Keratinocyte (primary cell): ENCODE results near the gene HAO2. TPM values are rescaled to one million over a fixed set of nuclear protein-coding genes. Genes with fewer than 3 reads are reported as not detected.

Experiments
- DNase-seq: peaks from one replicate; pipeline ENCODE4 v3.0.0-alpha.2; 2011; ENCODE audit warnings: low read depth, missing footprints, low spot score
- FAIRE-seq: peaks from 2 replicates; lab custom pipeline; 2011; peaks lifted over from hg19 to GRCh38; lab: Jason Lieb, UNC
- H2AFZ ChIP-seq: 2 replicates; pipeline ENCODE4 v1.6.0; 2012; ENCODE audit warnings: low read length, control low read depth, inconsistent platforms; ENCODE audit not compliant: control insufficient read depth
- H3K27ac ChIP-seq: 2 replicates; pipeline ENCODE4 v1.5.1; 2011; ENCODE audit warnings: low read length; ENCODE audit not compliant: control insufficient read depth, insufficient read depth
- H3K27me3 ChIP-seq: 3 replicates; pipeline ENCODE4 v1.6.0; 2011; ENCODE audit warnings: low read length; ENCODE audit not compliant: control insufficient read depth, insufficient read depth; ENCODE audit errors: extremely low read depth
- H3K36me3 ChIP-seq, 2 experiments: 2 replicates in 1 of 2; 3 replicates in 1 of 2; pipeline ENCODE4 v1.5.1; 2011; ENCODE audit warnings: low read length in 2 of 2, mild to moderate bottlenecking in 1 of 2; ENCODE audit not compliant: control insufficient read depth in 2 of 2, insufficient read depth in 2 of 2; ENCODE audit errors: extremely low read depth in 1 of 2
- H3K4me1 ChIP-seq: 3 replicates; pipeline ENCODE4 v1.5.1; 2011; ENCODE audit warnings: low read length; ENCODE audit not compliant: control insufficient read depth, insufficient read depth; ENCODE audit errors: extremely low read depth
- H3K4me2 ChIP-seq: 3 replicates; pipeline ENCODE4 v1.6.0; 2011; ENCODE audit warnings: low read depth, low read length; ENCODE audit not compliant: control insufficient read depth, insufficient read depth; ENCODE audit errors: extremely low read depth
- H3K4me3 ChIP-seq, 3 experiments: fragments of 200-600 bp in 1 of 3; sonication (generic) in 1 of 3; 2 replicates in 2 of 3; 3 replicates in 1 of 3; pipeline ENCODE4 v1.5.1; 2011 to 2016; ENCODE audit warnings: low read length in 3 of 3, mild to moderate bottlenecking in 3 of 3, control low read depth in 2 of 3, inconsistent platforms in 1 of 3, low read depth in 1 of 3, mixed read lengths in 1 of 3, mixed run types in 1 of 3, moderate library complexity in 1 of 3; ENCODE audit not compliant: control insufficient read depth in 2 of 3, insufficient read depth in 2 of 3; ENCODE audit errors: extremely low read depth in 1 of 3
- H3K79me2 ChIP-seq: 2 replicates; pipeline ENCODE4 v1.6.0; 2012; ENCODE audit warnings: low read length; ENCODE audit not compliant: control insufficient read depth, insufficient read depth
- H3K9ac ChIP-seq: 3 replicates; pipeline ENCODE4 v1.6.0; 2011; ENCODE audit warnings: low read length; ENCODE audit not compliant: control insufficient read depth, insufficient read depth; ENCODE audit errors: extremely low read depth
- H3K9me1 ChIP-seq: 3 replicates; pipeline ENCODE4 v1.6.0; 2011; ENCODE audit warnings: low read length; ENCODE audit not compliant: control insufficient read depth, insufficient read depth; ENCODE audit errors: extremely low read depth
- H3K9me3 ChIP-seq: 2 replicates; pipeline ENCODE4 v1.5.1; 2012; ENCODE audit warnings: low read depth, low read length; ENCODE audit not compliant: control insufficient read depth
- H4K20me1 ChIP-seq: 3 replicates; pipeline ENCODE4 v1.6.0; 2011; ENCODE audit warnings: low read length; ENCODE audit not compliant: control insufficient read depth, insufficient read depth; ENCODE audit errors: extremely low read depth
- EZH2 ChIP-seq: IDR thresholded peaks from one replicate; pipeline ENCODE4 v1.6.1; 2012; ENCODE audit warnings: inconsistent platforms, mild to moderate bottlenecking, low read length, moderate library complexity
- dilution Hi-C: fragments of 300-500 bp; cut with MboI; formaldehyde crosslinking; loops from one replicate; pipeline ENCODE4 v1.7.0; 2020; ENCODE audit warnings: low sequenced_read_pairs; ENCODE audit not compliant: extremely low pct_ligation_motif_present
- polyA plus RNA-seq, 5 experiments: library from polyadenylated mRNA; depleted of rRNA in 3 of 5; stranded (reverse) in 3 of 5; stranded (forward) in 1 of 5; unstranded in 1 of 5; fragments of >200 nt; gene quantifications; 1 replicate in 1 of 5; 2 replicates in 3 of 5; 3 replicates in 1 of 5; pipeline versions ENCODE4 v1.2.1 to v1.2.3, GENCODE V29; 2011 to 2012; ENCODE audit warnings: missing spikeins in 2 of 5, low read depth in 1 of 5, low replicate concordance in 1 of 5
- TF ChIP-seq, protein P1 (sequence below), 3 experiments: IDR thresholded peaks in 1 of 3; conservative IDR thresholded peaks in 1 of 3; optimal IDR thresholded peaks in 1 of 3; 2 replicates in 2 of 3; 3 replicates in 1 of 3; pipeline versions ENCODE3 to v1.5.1; 2011; ENCODE audit warnings: low read length in 3 of 3, mild to moderate bottlenecking in 3 of 3, moderate library complexity in 2 of 3, control low read depth in 1 of 3, inconsistent platforms in 1 of 3; ENCODE audit not compliant: insufficient read depth in 2 of 3; ENCODE audit errors: extremely low read depth in 1 of 3

The HAO2 gene
- polyA plus RNA-seq, 1 donor (not counting 4 experiments of a cell fraction or from before 2014, with no cell fraction given), result not detected

DNA sequence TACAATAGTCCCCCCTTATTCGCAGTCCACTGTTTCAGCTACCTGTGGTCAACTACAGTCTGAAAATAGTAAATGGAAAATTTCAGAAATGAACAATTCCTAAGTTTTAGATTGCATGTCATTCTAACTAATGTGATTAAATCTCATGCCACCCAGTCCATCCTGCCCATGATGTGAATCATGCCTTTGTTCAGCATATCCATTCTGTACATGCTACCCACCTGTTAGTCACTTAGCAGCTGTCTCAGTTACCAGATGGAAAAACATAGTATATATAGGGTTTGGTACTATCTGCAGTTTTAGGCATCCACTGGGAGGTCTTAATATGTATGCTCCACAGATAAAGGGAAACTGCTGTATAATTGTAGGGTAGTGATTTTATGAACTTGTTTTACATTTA, 16.6 kb upstream of the HAO2 start:
- H3K9me1 ChIP-seq, result no peaks in the 10 kb centered on the region
- H3K27ac ChIP-seq, result no peak overlapping the region
- TF ChIP-seq EZH2, result no peak
- TF ChIP-seq, protein P1, sequence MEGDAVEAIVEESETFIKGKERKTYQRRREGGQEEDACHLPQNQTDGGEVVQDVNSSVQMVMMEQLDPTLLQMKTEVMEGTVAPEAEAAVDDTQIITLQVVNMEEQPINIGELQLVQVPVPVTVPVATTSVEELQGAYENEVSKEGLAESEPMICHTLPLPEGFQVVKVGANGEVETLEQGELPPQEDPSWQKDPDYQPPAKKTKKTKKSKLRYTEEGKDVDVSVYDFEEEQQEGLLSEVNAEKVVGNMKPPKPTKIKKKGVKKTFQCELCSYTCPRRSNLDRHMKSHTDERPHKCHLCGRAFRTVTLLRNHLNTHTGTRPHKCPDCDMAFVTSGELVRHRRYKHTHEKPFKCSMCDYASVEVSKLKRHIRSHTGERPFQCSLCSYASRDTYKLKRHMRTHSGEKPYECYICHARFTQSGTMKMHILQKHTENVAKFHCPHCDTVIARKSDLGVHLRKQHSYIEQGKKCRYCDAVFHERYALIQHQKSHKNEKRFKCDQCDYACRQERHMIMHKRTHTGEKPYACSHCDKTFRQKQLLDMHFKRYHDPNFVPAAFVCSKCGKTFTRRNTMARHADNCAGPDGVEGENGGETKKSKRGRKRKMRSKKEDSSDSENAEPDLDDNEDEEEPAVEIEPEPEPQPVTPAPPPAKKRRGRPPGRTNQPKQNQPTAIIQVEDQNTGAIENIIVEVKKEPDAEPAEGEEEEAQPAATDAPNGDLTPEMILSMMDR (optimal IDR thresholded peaks at IDR 0.05 in 1 of 3, IDR thresholded peaks at IDR 0.05 in 1 of 3, conservative IDR thresholded peaks at IDR 0.05 in 1 of 3; ENCODE audit: extremely low read depth in 1 of 3, insufficient read depth in 2 of 3, low read length in 3 of 3), result no peak
- H3K4me2 ChIP-seq, result no peak overlapping the region
- dilution Hi-C loops, result no loop called here
- no peaks in the 10 kb centered on the region for H3K27me3 ChIP-seq
- no peaks in the 10 kb centered on the region for H4K20me1 ChIP-seq
- no peak for DNase-seq
- peaks cover 4% of the 10 kb centered on the region for H3K9me3 ChIP-seq
- no peak overlapping the region for H2AFZ ChIP-seq
- no peak overlapping the region for H3K4me3 ChIP-seq
- no peaks in the 10 kb centered on the region for H3K4me1 ChIP-seq
- no peak overlapping the region for H3K9ac ChIP-seq
- FAIRE-seq, result no peak
- H3K79me2 ChIP-seq, result no peaks in the 10 kb centered on the region
- H3K36me3 ChIP-seq, result no peaks in the 10 kb centered on the region

DNA sequence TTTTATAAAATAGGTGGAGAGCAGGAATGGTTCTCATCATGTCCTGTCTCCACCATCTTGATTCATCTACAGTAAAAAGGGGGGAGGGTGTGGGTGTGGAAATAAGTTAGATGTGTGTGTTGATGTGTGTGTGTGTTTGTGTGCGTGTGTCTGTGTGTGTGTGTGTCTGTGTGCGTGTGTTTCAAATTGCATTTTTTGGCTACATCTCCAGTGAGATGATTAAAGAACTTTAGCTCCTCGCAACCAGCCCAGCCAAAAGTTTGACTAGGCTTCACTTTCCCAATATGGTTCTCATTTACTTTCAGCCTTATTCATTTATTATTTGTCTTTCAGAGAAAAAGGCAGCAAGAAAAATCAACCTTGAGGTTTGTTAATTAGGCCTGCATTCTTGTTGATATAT, 14.7 kb upstream of the HAO2 start:
- Histone ChIP-seq H3K27me3 (no peaks in the 10 kb centered on the region), H3K9me3 (peaks cover 4% of the 10 kb centered on the region), H3K4me3 (no peak overlapping the region), H3K4me1 (peaks cover 6% of the 10 kb centered on the region), H3K4me2 (no peak overlapping the region), H4K20me1 (no peaks in the 10 kb centered on the region), H3K9me1 (no peaks in the 10 kb centered on the region), H3K79me2 (no peaks in the 10 kb centered on the region), H3K36me3 (no peaks in the 10 kb centered on the region), H3K27ac (no peak overlapping the region), H3K9ac (no peak overlapping the region), H2AFZ (no peak overlapping the region)
- no peak for TF ChIP-seq EZH2
- TF ChIP-seq, protein P1 (optimal IDR thresholded peaks at IDR 0.05 in 1 of 3, IDR thresholded peaks at IDR 0.05 in 1 of 3, conservative IDR thresholded peaks at IDR 0.05 in 1 of 3; ENCODE audit: extremely low read depth in 1 of 3, insufficient read depth in 2 of 3, low read length in 3 of 3), result no peak
- DNase-seq (no peak), FAIRE-seq (no peak)
- dilution Hi-C loops, result no loop called here
